GM12878 (cell line): ENCODE measurements around the gene SLC39A1.

Source experiments
- ATF7 ChIP-seq: fragments of 450-650 bp; IDR thresholded peaks from 2 replicates; pipeline ENCODE4 v1.6.1; 2016; ENCODE audit warnings: low read depth, mild to moderate bottlenecking
- CTCF ChIP-seq, 3 experiments: IDR thresholded peaks in 2 of 3; conservative IDR thresholded peaks in 1 of 3; 2 replicates each; pipeline ENCODE4 v1.5.1; 2011; ENCODE audit warnings: low read depth in 3 of 3, low read length in 3 of 3, mild to moderate bottlenecking in 3 of 3, control low read depth in 2 of 3, moderate library complexity in 2 of 3, inconsistent platforms in 1 of 3, mixed read lengths in 1 of 3; ENCODE audit not compliant: control insufficient read depth in 2 of 3, insufficient read depth in 1 of 3; ENCODE audit errors: extremely low read depth in 1 of 3
- DPF2 ChIP-seq: fragments of 450-650 bp; IDR thresholded peaks from 2 replicates; pipeline ENCODE4 v1.6.1; 2017; ENCODE audit warnings: mild to moderate bottlenecking
- EZH2 ChIP-seq: IDR thresholded peaks from 2 replicates; pipeline ENCODE4 v1.6.1; 2012; ENCODE audit warnings: low read depth, mild to moderate bottlenecking, control low read depth, inconsistent platforms, low read length, borderline replicate concordance; ENCODE audit not compliant: control insufficient read depth
- GABPA ChIP-seq: IDR thresholded peaks from 2 replicates; pipeline ENCODE4 v1.6.1; 2014; ENCODE audit warnings: antibody characterized with exemption, low read depth, mild to moderate bottlenecking, inconsistent platforms
- HDAC6 ChIP-seq: fragments of 200-600 bp; sonication (generic); IDR thresholded peaks from one replicate; pipeline ENCODE4 v1.8.0; 2017; ENCODE audit warnings: antibody characterized with exemption; ENCODE audit not compliant: unreplicated experiment
- MXI1 ChIP-seq: fragments of 150-350 bp; IDR thresholded peaks from 2 replicates; pipeline ENCODE4 v1.6.1; 2011; ENCODE audit warnings: low read depth, mild to moderate bottlenecking, inconsistent platforms, low read length, improper control_type of control experiment
- RB1 ChIP-seq: fragments of 450-650 bp; formaldehyde crosslinking; IDR thresholded peaks from 2 replicates; pipeline ENCODE4 v1.6.1; 2017; ENCODE audit warnings: mild to moderate bottlenecking, borderline replicate concordance

- TF ChIP-seq CTCF (IDR thresholded peaks at IDR 0.05 in 2 of 3, conservative IDR thresholded peaks at IDR 0.05 in 1 of 3; ENCODE audit: control insufficient read depth in 2 of 3, extremely low read depth in 1 of 3, insufficient read depth in 1 of 3, low read depth in 3 of 3, low read length in 3 of 3) (no peak), MXI1 (no peak), EZH2 (no peak), GABPA (no peak), RB1 (no peak), DPF2 (no peak), HDAC6 (no peak), ATF7 (no peak)
Observed at GRCh38 chr1:153961421-153961820, 1.9 kb downstream of the SLC39A1 start.
